GM19193 (cell line): ENCODE results near the gene FGA.

Experiments used
- POLR2A ChIP-seq: IDR thresholded peaks from 4 replicates; pipeline ENCODE4 v1.6.1; 2011; ENCODE audit not compliant: insufficient read depth, insufficient read length; ENCODE audit errors: extremely low read depth

FGA gene

DNA sequence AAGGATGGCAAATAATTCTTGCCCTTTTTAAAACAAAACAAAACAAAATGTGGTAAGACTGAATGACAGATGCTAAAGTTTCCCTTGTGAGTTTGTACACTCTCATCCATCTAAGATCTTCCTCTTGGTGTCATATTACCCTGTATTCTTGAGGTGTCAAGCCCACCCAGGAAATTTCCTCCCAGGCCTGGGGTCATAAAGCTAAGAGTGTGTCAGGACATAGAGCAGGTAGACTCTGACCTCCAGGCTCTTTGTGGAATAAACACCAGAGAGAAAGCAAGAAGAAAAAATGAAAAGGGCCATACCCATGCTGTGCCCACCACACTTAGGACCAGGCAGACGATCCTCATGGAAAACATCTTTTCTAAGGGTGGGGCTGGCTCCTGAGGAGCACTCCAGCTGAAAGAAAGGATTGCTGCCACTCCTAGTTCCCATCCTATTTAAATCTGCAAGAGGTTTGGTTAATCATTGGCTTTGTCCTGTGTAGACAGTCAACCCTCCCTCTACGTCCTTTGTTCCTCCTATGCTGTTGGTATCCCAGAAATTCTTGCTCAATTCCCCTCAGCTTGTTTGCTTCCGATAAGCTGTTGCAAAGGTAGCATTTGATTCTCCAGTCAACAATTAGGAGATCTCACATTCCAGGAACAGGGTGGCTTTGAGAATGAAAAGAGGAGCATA, at the start of gene FGA:
FGA (minus strand) TSS at position 414 of the 678 bp plus-strand sequence; CDS start at position 359, 55 bp downstream.
- TF ChIP-seq POLR2A = no peak

GRCh38 chr4:154634058-154634457, 43.5 kb upstream of the FGA start:
- no peak for TF ChIP-seq POLR2A

DNA sequence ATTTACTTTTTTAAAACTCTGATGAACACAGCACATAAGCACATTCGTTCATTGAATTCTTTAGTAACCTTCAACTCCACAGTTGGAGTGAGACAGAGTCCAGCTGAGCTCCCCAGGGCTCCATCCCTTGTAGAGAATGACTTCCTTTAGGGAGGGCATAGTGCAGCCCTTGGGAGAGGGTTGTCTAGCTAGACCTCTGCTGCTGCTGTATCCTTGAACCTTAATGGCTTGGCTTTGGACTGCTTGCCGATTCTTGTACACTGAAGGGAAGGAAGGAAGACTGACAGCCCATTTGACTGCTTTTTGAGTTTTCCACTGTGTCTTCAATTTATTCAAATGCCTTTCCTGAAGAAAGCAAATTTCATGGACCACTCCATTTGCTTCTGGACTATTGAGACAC, 41.3 kb upstream of the FGA start:
- no peak for TF ChIP-seq POLR2A

DNA sequence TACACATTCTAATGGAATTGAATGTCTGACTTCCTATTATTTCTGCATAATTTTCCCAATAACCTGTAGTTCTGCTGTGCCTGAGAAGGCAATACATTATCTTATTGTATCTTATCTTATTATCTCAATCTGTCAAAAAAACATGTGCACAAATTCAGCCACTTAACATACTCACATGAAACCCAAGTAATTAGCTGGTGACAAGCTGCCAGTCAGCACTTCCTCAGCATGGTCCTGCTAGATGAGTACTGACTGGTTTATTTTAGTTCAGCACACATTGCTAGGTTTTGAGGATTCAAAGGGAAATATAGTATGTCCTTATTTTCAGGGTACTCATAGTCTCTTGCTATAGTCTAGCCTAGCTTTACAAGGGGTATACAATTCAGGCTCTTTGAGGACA, 39.8 kb upstream of the FGA start:
- TF ChIP-seq POLR2A = no peak

- no peak for TF ChIP-seq POLR2A
Observed at GRCh38 chr4:154626793-154627484, 36.4 kb upstream of the FGA start.

DNA sequence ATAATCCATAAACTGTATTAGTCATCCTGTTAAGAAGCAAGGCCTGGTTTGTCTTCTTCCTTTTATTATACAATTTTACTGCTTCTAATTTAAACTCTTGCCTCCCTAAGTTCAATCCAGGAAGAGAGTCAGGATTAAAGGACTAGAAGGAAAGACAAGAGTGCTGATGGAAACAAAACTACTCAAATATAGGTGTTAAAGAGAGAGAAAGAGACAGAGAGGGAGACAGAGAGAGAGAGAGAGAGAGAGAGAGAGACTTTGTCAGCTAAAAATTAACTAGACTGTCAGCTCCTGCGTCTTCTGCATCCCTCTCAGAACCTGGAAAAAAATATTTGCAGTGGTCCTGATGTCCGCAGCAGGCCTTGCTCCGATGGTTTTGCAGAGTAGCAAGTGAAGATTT, 35.4 kb upstream of the FGA start:
- TF ChIP-seq POLR2A = no peak

DNA sequence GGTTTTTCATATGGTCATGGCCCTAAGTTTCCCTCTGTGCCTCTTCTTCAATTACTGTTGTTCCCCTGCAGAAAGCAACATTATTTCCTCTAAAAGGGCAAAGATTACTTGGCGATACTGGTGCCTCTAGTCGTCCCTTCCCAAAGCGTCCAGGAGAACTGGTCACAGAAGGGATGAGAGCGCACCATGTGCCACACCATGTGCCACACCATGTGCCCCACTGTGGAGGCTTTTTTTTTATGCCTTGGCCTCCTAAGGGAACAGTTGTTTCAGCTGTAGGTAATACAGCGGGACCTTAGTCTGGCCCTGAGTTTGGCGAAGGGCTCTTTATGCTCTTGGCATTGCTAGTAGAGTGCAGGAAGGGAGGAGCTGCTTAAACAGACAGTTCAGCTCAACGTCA, 33.5 kb upstream of the FGA start:
- TF ChIP-seq POLR2A = no peak

DNA sequence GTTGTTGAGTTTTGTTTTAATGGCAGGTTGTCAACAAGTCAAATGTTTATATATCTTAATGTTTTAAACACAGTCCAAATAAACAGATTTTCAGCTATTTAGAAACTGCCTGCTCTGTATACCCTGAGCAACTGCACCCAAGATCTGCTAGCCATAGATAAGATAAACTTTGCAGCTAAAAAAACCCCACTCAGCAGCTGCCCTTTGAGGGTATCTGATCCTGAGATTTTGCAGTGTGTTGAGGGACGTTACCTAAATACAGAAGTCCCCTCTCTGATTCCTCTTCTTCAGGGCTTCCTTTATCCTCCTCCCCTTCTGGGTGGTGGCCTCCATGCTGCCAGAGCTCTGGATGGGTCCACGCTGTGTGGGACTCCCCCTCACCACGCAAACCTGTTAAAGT, 32.9 kb upstream of the FGA start:
- no peak for TF ChIP-seq POLR2A

GRCh38 chr4:154622598-154622997, 32.1 kb upstream of the FGA start:
- TF ChIP-seq POLR2A = no peak

DNA sequence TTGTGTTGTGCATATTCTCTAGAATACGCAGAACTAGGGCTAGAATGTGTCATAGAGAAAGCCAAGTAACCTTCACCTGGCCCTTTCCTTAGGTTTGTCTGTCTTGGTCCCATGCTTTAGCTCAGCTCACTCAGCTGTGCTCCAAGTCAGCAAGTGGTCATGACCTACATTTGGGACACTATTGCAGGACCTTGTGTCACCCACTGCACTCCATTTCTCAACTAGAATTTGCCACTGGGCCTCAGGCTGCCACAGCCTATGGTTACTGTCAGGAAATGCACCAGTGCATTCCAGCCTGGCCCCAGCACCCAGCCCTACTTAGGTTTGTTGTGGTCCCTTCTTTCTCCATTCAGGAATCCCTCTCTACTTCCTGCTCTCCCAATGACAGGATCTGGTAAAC, 29.6 kb upstream of the FGA start:
- no peak for TF ChIP-seq POLR2A

- no peak for TF ChIP-seq POLR2A
Observed at GRCh38 chr4:154618708-154619315, 28.3 kb upstream of the FGA start.

DNA sequence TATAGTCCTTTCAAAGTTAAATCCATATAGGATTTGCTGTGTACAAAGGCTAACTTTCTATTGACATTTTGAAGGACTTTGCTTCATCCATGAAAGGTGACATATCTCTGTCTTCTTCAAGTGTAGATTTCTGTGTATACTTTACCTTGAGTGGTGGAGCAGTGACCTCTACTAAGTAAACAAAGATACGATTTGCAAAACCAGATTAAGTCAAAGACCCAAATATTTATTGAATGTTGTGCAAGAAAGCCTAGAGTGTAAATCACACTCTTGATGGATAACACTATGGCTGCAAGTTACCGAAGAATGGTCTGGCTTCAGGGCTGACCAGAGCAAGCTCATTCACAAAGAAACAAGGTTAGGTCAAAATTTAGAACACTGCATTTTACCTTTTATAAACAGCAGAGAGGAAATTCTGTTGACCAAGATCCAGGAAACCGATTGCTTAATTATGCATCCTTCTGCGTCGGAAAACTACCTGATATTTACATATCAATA, 27.3 kb upstream of the FGA start:
- no peak for TF ChIP-seq POLR2A

GRCh38 chr4:154616731-154617130, 26.2 kb upstream of the FGA start:
- TF ChIP-seq POLR2A = no peak

GRCh38 chr4:154616287-154616686, 25.7 kb upstream of the FGA start:
- TF ChIP-seq POLR2A = no peak

GRCh38 chr4:154615211-154615610, 24.7 kb upstream of the FGA start:
- TF ChIP-seq POLR2A = no peak

GRCh38 chr4:154614306-154614705, 23.8 kb upstream of the FGA start:
- no peak for TF ChIP-seq POLR2A
